ENCODE measurements around the gene MAP3K5.
"Not testable (repeated sequence)": the region's sequence is repeated elsewhere in the genome, so short reads cannot be mapped to it uniquely, and the experiment has no call there.

MAP3K5 gene

GRCh38 chr6:136762022-136762975 is 30.0 kb downstream of the MAP3K5 start:
- TF ChIP-seq CTCF (IDR thresholded peaks at IDR 0.05; ENCODE audit: extremely low read depth, insufficient read depth, missing control alignments) = no peak
- in situ Hi-C loops (cut with MboI; ENCODE audit: low pct_unique_long_range_greater_than_20kb, low sequenced_read_pairs, unreplicated experiment) = no loop called here
- no peak for DNase-seq (ENCODE audit: low spot score)

- DNase-seq (ENCODE audit: low spot score) = no peak
- TF ChIP-seq CTCF (IDR thresholded peaks at IDR 0.05; ENCODE audit: extremely low read depth, insufficient read depth, missing control alignments) = no peak
- in situ Hi-C loops (cut with MboI; ENCODE audit: low pct_unique_long_range_greater_than_20kb, low sequenced_read_pairs, unreplicated experiment) = no loop called here
Measured at GRCh38 chr6:136761227-136761922, 30.9 kb downstream of the MAP3K5 start.

- in situ Hi-C loops (cut with MboI; ENCODE audit: low pct_unique_long_range_greater_than_20kb, low sequenced_read_pairs, unreplicated experiment); DNase-seq (ENCODE audit: low spot score): not testable (repeated sequence)
Measured at GRCh38 chr6:136760781-136761180, 31.5 kb downstream of the MAP3K5 start.

GRCh38 chr6:136757150-136757549 is 35.1 kb downstream of the MAP3K5 start:
- DNase-seq (ENCODE audit: low spot score) = no peak
- TF ChIP-seq CTCF (IDR thresholded peaks at IDR 0.05; ENCODE audit: extremely low read depth, insufficient read depth, missing control alignments) = no peak

GRCh38 chr6:136754820-136755219 is 37.5 kb downstream of the MAP3K5 start:
- no peak for DNase-seq (ENCODE audit: low spot score)
- TF ChIP-seq CTCF (IDR thresholded peaks at IDR 0.05; ENCODE audit: extremely low read depth, insufficient read depth, missing control alignments) = no peak
- in situ Hi-C loops (cut with MboI; ENCODE audit: low pct_unique_long_range_greater_than_20kb, low sequenced_read_pairs, unreplicated experiment) = no loop called here

More at GRCh38 chr6:136757150-136757549, 35.1 kb downstream of the MAP3K5 start:
- in situ Hi-C loops (cut with MboI; ENCODE audit: low pct_unique_long_range_greater_than_20kb, low sequenced_read_pairs, unreplicated experiment) = no loop called here

GRCh38 chr6:136753624-136754023 is 38.7 kb downstream of the MAP3K5 start:
- no peak for DNase-seq (ENCODE audit: low spot score)
- no peak for TF ChIP-seq CTCF (IDR thresholded peaks at IDR 0.05; ENCODE audit: extremely low read depth, insufficient read depth, missing control alignments)

GRCh38 chr6:136752554-136752953 is 39.7 kb downstream of the MAP3K5 start:
- in situ Hi-C loops (cut with MboI; ENCODE audit: low pct_unique_long_range_greater_than_20kb, low sequenced_read_pairs, unreplicated experiment) = no loop called here
- no peak for DNase-seq (ENCODE audit: low spot score)
- TF ChIP-seq CTCF (IDR thresholded peaks at IDR 0.05; ENCODE audit: extremely low read depth, insufficient read depth, missing control alignments) = no peak

More at GRCh38 chr6:136753624-136754023, 38.7 kb downstream of the MAP3K5 start:
- in situ Hi-C loops (cut with MboI; ENCODE audit: low pct_unique_long_range_greater_than_20kb, low sequenced_read_pairs, unreplicated experiment) = no loop called here
